ENCODE results near the gene RFFL.
"Not testable (repeated sequence)": the region's sequence is repeated elsewhere in the genome, so short reads cannot be mapped to it uniquely, and the experiment has no call there.

RFFL gene

GRCh38 chr17:35063514-35064223 lies at the start of gene RFFL:
TSS of gene RFFL (minus strand) at chr17:35063707. CDS start at chr17:35026553, 37,154 bp downstream.
- DNase-seq (ENCODE audit: extremely low read depth in 1 of 2, low read depth in 1 of 2): peak; percentile 63 to 77

DNA sequence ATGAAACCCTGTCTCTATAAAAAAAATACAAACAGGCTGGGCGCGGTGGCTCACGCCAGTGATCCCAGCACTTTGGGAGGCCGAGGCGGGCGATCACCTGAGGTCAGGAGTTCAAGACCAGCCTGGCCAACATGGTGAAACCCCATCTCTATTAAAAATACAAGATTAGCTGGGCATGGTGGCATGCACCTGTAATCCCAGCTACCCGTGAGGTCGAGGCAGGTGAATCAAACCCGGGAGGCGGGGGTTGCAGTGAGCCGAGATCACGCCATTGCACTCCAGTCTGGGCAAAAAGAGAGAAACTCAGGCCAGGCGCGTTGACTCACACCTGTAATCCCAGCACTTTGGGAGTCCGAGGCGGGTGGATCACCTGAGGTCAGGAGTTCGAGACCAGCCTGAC lies 47.3 kb upstream of the RFFL start:
- not testable (repeated sequence) for DNase-seq (ENCODE audit: extremely low read depth in 1 of 2, low read depth in 1 of 2)

- DNase-seq (ENCODE audit: extremely low read depth in 1 of 2, low read depth in 1 of 2): no peak
Measured at GRCh38 chr17:35104844-35105450, 41.4 kb upstream of the RFFL start.

GRCh38 chr17:35103271-35103670 lies 39.8 kb upstream of the RFFL start:
- DNase-seq (ENCODE audit: extremely low read depth in 1 of 2, low read depth in 1 of 2): no peak

- no peak for DNase-seq (ENCODE audit: extremely low read depth in 1 of 2, low read depth in 1 of 2)
Measured at GRCh38 chr17:35101725-35102124, 38.2 kb upstream of the RFFL start.

GRCh38 chr17:35101036-35101435 lies 37.5 kb upstream of the RFFL start:
- no peak for DNase-seq (ENCODE audit: extremely low read depth in 1 of 2, low read depth in 1 of 2)

DNA sequence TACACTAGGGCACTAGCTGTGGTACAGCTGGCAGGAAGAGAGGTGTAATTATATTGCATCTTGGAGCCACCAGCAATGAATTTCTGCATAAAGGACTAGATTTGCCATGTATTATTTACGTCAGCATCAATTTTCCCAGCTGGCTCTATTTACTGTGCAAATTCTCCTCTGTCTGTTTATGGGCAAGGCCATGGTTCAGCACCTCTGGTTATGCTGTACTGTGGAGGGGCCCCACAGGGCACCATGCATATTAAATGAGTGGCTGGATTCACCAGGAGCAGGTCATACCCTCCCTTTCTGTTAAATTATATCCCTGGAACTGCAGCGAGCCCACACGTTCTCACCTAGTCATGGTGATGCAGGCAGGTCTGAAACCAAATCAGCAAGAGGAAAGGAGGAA lies 36.4 kb upstream of the RFFL start:
- no peak for DNase-seq (ENCODE audit: extremely low read depth in 1 of 2, low read depth in 1 of 2)

DNA sequence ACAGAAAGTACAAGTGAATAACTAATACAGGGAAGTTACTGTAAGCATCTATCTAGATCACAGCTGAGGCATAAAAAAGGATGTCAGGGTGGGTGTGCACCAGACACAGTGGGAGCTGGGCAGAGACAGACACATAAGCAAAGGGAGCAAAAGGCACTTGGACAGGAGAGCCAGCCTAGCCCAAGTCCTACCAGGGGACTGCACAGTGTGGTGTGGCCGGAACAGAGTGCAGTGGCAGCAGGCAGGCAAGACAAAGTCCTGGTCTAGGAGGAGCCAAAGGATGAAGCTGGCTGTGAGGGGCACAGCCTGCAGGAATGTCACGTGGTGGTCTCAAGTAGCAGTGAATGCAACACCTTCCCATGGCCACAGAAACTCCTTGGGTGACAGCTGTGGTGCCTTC lies 34.3 kb upstream of the RFFL start:
- no peak for DNase-seq (ENCODE audit: extremely low read depth in 1 of 2, low read depth in 1 of 2)

DNA sequence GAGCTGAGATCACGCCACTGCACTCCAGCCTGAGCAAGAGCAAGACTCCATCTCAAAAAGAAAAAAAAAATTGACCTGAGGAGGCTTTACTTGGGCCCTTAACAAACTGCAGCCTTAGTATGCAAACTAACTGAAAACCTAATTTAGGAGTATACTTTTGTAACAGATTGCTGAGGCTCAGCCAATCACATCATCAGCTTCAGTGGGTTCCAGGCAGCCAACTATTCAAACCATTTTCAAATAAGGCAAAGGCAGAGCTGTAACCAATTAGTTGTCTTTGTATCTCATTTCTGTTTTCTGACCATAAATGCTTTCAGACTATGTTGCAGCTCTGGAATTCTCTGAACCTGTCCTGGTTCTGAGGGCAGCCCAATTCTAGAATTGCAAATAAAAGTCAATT lies 32.2 kb upstream of the RFFL start:
- no peak for DNase-seq (ENCODE audit: extremely low read depth in 1 of 2, low read depth in 1 of 2)

- DNase-seq (ENCODE audit: extremely low read depth in 1 of 2, low read depth in 1 of 2): no peak
Measured at GRCh38 chr17:35094902-35095301, 31.4 kb upstream of the RFFL start.

DNA sequence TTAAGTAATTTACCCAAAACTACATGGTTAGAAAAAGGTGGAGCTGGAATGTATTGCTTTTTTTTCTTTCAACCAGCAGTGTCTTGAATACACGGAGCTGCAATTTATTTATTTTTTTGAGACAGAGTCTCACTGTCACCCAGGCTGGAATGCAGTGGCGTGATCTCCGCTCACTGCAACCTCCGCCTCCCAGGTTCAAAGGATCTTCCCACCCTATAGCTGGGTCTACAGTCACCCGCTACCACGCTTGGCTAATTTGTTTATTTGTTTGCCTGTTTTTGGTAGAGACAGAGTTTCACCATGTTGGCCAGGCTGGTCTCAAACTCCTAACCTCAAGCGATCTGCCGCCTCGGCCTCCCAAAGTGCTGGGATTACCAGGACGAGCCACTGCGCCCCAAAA lies 27.2 kb upstream of the RFFL start:
- DNase-seq (ENCODE audit: extremely low read depth in 1 of 2, low read depth in 1 of 2): not testable (repeated sequence)

DNA sequence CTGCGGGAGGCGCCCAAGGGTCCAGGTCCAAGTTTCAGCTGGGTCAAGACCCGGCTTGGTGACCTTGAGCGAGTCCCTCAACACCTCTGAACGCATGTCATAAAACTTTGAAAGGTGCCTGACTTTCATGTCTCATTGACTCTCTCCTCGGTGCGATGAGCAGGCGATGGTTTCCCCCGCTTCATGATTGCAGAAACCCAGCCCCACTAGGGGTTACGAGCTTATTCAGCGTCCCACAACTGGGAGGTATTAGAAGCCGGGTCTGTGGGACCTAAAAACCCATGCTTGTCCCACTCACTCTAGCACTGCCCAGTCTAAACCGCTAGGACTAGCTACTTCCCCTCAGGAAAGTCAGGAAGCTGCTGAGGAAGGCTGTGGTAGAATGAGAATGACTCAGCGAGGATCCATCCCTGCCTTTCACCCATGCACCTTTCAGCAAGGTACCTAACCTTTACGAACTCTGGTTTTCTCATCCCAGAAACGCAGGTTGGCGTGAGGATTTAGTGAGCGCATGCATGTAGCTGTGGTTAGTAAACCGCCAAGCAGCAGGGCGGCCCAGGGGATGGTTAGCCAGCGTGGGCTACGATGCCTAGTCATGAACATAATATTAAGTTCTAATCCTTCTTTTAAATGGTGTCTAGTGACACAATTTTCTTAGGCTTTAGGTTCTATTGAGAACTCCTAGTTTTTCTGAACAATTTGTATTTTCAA lies 26.2 kb upstream of the RFFL start:
- peak in 1 of 2 donors; percentile 5 for DNase-seq (ENCODE audit: extremely low read depth in 1 of 2, low read depth in 1 of 2)

DNA sequence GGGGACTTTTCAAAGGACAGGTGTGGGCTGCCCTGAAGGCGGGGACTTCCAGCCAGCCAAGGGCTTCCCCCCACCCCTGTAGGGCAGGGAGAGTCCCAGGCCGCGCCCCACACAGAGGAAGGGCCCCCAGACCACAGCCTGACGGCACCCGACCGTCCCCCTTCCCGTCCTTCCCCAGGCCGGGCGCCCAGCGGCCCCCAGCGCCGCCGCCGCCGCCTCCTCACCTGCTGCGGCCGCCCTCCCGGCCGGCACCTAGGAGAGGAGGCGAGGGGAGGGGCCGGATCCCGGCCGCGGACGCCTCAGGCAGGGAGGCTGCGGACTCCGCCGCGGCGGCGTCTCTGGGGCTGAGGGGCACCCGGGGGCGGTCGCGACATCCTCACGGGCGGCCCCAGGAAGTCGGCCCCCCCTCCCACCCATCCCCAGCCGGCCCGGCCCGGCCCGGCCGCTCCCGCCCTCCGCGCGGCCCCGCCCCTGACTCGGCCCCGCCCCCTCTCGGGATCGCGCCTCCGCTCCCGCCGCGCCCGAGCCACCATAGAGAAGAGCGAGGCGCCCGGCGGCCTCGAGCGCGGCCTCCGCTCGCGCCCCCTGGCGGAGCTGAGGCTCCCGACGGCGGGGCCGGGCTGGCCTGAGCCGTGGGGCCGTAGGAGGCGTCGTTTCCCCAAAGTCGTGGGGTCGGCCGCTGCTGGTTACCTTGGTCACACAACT lies 25.5 kb upstream of the RFFL start:
- peak; percentile 56 to 88 for DNase-seq (ENCODE audit: extremely low read depth in 1 of 2, low read depth in 1 of 2)

DNA sequence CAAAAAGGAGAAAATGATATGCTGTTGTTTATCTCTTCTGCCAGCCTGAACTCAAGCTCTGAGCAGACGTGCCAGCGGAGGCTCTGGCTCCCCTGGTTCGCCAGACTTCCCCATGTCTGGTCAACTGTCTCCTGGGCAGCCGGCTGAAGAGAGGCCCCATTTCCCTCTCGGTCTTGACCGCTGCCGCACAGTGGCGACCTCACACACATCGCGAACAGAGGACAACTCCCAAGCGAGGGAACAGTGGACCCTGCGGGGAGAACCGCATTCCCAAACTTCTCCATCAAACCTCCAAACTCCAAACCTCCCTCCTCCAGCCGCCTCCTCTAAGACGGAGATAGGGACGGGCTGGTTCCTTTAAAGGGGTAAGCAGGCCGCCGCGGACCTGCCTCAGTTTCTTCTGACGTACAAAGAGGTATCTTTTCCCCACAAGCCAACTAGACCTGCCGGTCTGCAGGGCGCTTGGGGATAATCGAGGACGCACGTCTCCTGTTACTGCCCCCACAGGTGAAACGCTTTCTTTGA lies 24.9 kb upstream of the RFFL start:
- no peak for DNase-seq (ENCODE audit: extremely low read depth in 1 of 2, low read depth in 1 of 2)

- no peak for DNase-seq (ENCODE audit: extremely low read depth in 1 of 2, low read depth in 1 of 2)
Measured at GRCh38 chr17:35087731-35088355, 24.3 kb upstream of the RFFL start.

GRCh38 chr17:35086931-35087573 lies 23.5 kb upstream of the RFFL start:
- DNase-seq (ENCODE audit: extremely low read depth in 1 of 2, low read depth in 1 of 2): no peak

DNA sequence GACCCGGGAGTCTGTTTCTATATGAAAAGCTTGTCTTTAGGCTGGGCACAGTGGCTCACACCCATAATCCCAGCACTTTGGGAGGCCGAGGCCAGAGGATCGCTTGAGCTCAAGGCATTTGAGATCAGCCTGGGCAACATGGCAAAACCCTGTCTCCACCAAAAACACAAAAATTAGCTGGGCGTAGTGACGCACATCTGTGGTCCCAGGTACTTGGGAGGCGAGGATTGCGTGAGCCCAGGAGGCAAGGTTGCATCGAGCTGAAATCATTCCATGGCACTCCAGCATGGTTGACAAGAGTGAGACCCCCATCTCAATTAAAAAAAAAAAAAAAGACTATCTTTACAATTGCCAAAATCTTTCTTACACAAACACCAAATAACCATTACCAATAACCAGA lies 22.7 kb upstream of the RFFL start:
- no peak for DNase-seq (ENCODE audit: extremely low read depth in 1 of 2, low read depth in 1 of 2)

- no peak for DNase-seq (ENCODE audit: extremely low read depth in 1 of 2, low read depth in 1 of 2)
Measured at GRCh38 chr17:35084987-35085386, 21.5 kb upstream of the RFFL start.

DNA sequence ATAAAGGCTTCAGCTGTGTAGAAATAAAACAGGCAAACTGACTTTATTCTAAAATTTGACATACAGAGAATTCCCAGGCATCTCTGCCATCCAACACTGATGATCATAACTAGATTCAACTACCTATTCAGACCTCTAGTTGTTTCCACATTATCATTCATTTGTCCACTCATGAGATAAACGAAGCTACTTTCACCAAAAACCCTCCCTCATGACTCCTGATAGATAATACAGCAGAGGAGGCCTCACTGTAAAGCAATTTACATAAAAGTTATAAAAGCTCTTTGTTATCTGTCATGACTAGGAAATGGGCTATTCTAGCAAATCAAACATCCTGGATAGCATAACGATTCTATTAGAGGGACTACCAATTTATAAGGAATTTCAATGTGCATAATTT lies 19.6 kb upstream of the RFFL start:
- DNase-seq (ENCODE audit: extremely low read depth in 1 of 2, low read depth in 1 of 2): no peak

- no peak for DNase-seq (ENCODE audit: extremely low read depth in 1 of 2, low read depth in 1 of 2)
Measured at GRCh38 chr17:35082073-35082657, 18.7 kb upstream of the RFFL start.
